C4-2B (cell line): ENCODE measurements around the gene SLC29A4.

ENCODE experiments used
- CTCF ChIP-seq: fragments of 450-650 bp; conservative IDR thresholded peaks from 2 replicates; pipeline ENCODE4 v1.5.1; 2017; ENCODE audit warnings: mild to moderate bottlenecking
- ZFX ChIP-seq: fragments of 450-650 bp; IDR thresholded peaks from 2 replicates; pipeline ENCODE4 v1.6.1; 2017

GRCh38 chr7:5274441-5274840 is 8.3 kb upstream of the SLC29A4 start:
- TF ChIP-seq CTCF: no peak
- no peak for TF ChIP-seq ZFX
